ENCODE data around the gene FAM193A.
"Not testable (repeated sequence)": the region's sequence is repeated elsewhere in the genome, so short reads cannot be mapped to it uniquely, and the experiment has no call there.

FAM193A gene

DNA sequence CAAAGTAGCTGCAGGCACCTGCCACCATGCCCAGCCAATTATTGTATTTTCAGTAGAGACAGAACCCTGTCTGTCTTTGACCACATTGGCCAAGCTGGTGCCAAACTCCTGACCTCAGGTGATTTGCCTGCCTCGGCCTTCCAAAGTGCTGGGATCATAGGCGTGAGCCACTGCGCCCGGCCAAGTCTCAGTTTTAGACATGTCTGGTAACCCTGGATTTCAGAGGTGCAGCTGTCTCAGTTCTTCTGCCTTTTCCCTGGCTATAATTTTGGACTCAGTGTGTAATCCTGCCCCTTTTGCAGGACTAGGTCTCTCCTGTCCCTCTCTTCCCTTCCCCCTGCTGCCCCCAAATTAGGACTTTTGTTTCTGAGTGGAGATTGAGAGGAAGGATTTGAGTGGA is 46.6 kb downstream of the FAM193A start:
- DNase-seq = no peak

DNA sequence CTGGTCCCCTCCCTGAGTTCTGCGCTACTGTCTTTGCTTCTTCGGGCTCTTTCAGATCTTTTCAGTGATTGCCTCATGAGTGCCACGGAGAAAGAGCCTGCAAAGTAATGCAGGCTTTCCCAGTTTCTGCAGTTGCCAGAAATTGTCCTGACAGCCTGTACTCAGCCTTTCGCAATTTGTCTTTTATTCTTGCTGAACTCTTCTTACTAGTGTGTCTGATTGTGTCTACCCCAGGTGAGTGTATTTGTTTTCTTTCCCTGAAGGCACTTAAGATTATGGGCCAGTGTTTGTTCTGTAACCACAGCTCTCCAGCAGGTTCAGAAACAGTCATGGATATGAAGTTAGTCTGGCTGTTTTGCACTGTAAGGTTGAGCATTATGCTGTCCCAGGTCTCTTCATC is 47.1 kb downstream of the FAM193A start:
- no peak for DNase-seq

DNA sequence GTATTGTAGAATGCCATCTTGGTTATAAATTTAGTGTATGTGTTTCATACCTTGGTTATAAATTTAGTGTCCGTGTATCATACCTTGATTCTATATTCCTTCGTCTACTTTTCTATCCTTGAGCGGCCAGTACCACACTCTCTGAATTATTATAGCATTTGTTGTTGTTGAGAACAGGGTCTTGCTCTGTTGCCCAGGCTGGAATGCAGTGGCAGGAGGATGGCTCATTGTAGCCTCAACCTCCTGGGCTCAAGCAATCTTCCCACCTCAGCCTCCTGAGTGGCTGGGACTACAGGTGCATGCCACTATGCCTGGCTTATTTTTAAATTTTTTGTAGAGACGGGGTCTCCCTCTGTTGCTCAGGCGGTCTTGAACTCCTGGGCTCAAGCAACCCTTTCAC is 50.1 kb downstream of the FAM193A start:
- no peak for DNase-seq

DNA sequence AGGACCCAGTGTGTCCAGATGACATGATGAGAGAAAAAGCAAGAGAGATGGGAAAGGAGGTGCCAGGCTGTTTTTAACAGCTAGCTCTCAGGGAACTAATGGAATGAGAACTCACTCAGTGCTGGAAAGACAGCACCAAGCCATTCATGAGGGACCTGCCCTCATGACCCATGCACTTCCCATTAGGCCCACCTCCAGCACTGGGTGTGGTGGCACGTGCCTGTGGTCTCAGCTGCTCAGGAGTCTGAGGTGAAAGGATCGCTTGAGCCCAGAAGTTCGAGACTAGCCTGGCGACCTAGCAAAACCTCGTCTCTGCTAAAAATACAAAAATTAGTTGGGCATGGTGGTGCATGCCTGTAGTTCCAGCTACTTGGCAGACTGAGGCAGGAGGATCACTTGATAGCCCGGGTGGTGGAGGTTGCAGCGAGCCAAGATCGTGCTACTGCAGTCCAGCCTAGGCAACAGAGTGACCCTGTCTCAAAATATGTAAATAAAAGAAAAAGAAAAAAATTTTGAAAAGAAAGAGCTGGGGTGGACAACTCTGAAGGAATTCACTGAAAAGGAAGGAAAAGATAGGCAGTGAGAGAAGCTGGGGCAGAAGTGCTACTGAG is 50.9 kb downstream of the FAM193A start:
- DNase-seq = no peak

DNA sequence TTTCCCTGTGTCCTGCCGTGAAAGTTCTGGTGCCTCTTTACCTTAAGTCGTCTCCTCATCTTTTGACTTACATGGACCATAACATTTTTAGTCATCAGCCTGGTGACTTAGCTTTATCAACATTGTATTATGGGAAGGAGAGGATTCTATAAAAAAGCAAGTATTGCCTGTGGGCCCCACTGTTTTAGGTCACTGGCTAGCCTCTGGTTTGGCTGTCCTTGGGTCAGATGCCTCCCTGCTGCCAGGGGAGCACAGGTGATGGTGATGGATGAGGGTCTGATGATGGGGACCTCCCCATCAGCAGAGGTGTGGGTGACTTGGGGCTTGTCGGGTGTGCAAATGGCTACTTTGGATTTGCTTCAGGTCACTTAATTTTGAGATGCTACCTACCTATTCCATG is 51.8 kb downstream of the FAM193A start:
- no peak for DNase-seq

DNA sequence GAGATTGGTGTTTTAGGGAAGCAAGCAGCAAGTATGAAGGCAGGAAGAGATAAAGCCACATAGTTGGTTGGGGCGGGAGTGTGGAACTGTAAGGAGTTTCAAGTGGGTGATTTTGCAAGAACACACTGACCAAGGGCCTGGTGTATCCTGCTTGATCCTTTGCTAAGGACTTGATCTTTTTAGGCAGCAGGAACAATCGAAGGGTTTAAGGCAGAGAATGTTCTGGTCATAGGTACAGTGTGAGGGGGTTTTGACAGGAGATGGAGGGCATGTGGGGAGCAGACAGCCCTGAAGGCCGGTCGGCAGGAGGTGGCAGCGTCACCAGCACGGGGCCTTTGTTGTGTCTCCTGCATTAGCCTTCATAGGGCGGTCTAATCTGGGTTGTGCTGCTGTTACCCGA is 54.7 kb downstream of the FAM193A start:
- no peak for DNase-seq

DNA sequence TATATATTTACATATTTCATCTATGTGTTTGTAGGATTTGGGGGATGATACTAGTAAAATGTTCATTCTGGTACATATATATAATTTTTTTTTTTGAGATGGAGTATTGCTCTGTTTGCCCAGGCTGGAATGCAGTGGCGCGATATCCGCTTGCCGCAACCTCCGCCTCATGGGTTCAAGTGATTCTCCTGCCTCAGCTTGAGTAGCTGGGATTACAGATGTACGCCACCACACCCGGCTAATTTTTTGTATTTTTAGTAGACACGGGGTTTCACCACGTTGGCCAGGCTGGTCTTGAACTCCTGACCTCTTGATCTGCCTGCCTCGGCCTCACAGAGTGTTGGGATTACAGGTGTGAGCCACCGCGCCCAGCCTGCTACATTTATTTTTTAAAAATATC is 55.6 kb downstream of the FAM193A start:
- not testable (repeated sequence) for DNase-seq

DNA sequence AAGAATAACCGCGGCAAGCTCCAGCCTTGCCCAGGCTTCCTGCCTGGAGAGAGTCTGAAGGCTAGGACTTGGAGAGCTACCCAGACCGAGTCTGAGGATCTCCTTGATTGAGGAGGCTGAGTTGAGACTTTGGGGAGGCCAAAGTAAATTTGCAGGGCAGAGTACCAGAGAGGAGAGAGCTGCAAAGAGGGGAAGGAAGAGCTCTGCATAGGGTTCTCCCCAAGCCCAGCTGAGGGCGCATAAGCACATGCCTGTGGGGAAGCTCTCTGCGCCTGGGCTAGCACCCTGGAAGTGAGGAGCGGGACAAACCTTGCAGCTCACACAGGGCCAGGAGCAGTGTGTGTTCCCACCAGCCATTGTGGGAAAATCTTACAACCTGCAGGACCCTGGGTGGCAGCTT is 56.1 kb downstream of the FAM193A start:
- no peak for DNase-seq

DNA sequence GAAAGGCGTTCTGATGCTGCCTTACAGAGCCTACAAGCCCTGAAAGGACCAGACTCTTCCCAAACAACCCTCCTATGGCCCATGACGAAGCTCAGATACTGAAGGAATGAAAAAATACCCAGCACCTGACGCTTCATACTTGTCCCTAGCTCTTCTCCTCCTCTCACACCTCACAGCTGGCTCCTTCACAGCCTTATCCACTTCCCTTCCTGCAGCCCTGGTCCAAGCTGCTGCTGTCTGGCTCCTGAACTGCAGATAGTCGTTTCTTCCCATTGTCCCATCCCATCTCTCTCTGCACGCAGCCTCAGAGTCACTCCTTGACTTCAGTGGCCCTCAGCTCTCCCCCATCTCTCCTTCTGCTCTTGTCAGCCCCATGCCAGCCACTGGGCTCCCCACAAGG is 56.6 kb downstream of the FAM193A start:
- DNase-seq = no peak

DNA sequence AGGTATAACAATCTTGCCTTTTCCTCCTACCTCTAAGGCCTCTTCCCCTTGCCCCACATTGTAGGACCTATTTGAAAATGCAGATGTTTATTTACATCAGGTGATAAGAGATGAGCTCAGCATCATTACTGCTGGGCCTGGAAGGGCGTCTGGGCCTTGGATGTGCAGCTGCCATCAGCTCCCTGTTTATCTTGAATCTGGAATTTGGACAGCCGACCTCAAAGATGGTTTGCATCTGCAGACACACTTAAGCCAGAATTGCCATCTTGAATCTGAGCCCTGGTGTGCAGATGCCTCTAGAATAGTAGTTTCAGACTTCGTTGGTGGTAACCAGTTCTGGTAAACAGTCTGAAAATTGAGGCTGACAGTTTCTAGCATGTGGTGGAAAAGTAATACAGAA is 59.0 kb downstream of the FAM193A start:
- no peak for DNase-seq

DNA sequence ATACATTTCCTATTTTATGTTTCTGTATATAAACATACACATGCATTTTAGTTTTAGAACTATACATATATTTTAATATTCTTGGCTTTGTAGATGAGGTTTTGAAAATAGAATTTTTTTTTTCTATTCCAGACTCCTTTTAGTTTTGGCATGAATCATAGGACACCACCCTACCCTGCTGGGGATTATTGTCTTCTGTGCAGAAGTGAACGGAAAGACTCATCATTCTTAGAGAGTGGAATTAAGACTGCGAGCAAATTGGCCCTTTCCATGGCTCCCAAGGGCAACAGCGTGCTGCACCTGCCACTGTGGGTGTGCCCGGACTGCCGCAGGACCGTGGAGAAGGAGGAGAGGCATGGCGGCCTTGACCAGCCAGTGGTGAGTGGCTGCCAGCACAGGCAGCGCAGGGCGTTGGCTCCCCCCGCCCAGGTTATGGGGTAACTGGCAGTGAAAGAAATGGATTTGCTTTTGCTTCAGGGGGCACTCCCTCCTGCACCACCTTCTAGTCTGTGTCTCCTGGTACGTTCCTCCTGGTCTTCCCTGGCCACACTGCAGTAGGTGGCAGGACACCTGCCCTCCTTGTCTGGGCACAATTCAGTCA is 59.6 kb downstream of the FAM193A start:
- DNase-seq = no peak

DNA sequence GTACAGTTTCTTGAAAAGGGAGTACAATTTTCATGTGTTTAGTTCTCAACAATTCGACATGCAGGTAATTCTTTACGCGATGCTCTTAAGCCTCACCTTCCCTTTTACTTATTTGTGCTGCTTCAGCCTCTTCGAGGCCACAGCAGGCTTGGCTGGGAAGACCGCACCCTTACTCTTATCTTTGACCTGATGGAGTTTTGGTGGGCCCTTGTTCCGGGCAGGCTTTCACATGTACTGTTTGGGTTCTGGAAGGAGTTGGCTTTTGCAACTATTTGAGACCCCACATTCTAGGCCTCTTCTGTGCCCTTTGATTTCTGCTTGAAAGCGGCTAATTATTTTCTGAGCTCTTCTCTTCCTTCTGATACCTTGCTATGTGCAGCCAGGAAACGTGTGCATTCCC is 60.2 kb downstream of the FAM193A start:
- DNase-seq = no peak

DNA sequence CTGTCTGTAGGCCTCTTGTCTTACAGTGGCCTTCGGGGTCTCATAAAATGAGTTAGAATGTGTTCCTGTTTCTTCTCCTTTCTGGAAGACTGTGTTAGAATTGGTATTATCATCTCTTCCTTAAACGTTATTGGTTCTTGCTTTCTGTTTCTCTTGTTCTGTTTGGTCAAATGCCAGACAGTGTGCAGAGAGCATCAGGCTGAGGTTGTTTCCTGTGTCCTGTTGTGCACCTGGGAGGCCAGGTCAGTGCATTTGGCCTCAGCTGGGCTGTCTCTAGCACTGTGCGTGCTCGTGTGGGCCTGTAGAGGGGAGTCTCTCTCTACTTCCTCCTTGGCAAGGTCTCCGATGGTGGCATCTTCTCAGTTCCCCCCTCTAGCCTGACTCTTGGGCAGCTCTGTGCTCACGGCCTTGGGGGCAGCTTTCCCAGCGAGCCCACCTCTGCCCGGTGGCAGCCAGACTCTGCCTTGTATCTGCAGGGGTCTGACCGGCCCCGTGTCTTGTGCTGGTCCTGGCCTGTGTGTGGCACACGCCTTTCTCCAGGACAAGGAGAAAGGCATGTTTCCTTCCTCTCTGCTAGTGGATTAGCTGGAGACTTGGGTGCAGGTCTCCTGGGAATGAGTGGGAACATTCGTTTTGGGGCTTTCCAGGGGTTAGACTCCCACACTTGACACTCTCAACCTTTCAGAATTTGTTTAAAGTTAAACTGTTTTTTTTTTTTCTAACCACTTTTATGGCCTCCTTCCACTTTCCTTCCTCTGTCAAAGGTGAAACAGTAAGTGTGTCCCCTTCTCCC is 62.3 kb downstream of the FAM193A start:
- no peak for DNase-seq

DNA sequence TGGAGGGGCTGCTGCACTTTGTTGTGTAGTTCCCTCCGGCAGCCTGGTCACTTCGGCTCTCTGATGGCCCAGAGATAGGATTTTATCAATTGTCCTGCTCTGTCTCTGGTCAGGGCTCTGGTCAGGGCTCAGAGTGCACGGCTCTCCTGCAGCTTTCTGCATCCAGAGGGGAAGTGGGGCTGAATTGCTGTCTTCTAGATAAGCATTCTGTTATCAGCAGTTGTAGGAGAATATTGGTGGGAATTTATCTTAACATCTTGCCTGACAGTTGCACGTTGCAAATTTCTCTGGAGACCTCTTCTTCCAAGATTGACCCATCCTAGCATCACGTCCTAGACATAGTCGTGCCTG is 62.8 kb downstream of the FAM193A start:
- DNase-seq = no peak

DNA sequence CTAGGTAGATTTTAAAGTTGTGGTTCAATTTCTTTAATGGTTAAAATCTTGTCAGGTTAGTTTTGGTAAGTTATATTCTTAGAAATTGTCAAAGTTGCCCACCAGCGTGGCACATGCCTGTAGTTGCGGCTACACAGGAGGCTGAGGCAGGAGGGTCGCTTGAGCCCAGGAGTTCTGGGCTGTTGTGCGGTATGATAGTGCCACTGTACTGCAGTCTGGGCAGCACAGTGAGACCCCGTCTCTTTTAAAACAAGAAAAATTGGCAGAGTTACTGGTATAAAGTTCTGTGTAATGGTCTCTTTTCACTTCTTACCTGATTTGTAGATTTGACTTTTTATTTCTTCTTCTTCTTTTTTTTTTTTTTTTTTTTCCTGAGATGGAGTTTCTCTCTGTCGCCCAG is 64.4 kb downstream of the FAM193A start:
- DNase-seq = no peak

DNA sequence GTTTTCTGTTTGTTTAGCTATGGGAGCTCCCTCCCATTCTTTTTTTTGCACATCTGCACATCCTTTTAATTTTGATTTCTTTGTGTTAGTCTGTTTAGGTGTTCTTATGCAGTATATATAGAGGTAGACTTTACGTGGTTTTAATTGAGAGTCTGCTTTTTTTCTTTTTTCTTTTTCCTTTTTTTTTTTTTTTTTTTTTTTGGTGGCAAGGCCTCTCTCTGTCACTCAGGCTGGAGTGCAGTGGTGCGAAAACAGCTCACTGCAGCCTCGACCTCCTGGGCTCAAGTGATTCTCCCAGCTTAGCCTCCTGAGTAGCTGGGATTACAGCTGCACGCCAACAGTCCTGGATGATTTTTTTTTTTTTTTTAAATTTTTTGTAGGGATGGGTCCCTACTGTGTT is 68.2 kb downstream of the FAM193A start:
- no peak for DNase-seq

DNA sequence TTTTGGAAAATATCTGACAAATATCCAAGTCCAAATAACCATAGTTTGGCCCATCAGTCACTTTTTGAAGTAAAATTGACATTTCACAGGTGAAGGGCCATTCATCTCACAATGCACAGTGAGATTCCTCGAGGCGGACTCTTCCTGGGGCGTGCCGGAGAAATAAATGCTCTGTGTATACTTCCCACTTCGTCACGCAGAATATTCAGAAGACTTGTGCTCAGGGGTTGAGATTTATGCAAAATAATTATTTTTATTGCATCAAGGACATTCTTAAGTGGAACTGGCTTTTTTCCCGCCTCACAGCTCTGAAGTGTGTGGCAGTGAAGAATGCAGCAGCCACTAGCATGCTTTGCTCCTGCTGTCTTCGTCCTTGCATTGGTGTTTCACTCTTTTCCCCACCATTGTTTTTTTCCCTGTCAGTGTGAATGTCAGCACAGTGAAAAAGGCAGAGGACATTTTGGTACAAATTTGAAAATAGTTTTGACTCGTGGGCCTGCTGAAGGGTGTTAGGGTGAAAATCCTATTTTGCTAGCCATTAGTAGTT is 70.6 kb downstream of the FAM193A start:
- DNase-seq = no peak

DNA sequence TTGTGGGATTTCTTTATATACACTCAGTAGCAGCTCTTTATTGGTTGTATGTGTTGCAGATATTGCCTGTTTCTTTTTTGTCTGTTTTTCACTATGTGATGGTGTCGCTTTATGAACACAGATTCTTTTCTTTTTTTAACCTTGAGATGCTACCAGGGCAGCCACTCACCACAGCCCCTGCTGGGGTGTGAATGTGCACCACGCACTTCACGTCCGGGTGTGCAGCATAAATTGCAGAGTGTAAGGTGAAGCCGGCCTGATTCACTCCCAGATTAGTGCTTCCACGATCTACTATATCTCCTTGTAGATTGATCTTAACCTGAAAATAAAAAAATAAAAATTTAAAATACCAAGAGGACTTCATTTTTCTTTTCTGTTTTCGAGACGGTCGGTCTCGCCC is 71.4 kb downstream of the FAM193A start:
- no peak for DNase-seq

DNA sequence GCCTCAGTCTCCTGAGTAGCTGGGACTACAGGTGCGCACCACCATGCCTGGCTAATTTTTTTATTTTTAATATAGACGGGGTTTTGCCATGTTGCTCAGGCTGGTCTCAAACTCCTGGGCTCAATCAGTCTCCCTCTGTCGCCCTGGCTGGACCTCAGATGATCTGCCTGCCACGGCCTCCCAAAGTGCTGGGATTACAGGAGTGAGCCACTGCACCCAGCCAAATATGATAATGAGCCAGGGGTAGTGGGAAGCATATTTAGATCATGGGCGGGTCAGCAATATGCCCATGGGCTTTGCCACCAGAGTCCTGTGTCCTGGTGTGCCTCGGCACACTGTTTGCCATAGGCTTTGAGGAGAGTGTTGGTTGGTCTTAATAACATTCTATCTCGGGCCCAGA is 71.8 kb downstream of the FAM193A start:
- DNase-seq = no peak

DNA sequence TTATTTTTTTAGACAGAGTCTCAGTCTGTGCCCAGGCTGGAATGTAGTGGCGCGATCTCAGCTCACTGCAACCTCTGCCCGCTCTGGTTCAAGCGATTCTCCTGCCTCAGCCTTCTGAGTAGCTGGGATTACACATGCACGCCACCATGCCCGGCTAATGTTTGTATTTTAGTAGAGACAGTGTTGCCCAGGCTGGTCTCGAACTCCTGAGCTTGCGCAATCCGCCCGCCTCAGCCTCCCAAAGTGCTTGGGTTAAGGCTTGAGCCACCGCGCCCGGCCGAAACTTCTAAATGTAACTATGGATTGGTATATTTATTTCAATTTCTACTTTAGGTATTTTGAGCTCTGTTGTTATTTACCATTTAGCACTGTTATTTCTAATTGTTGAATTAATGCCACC is 79.4 kb downstream of the FAM193A start:
- DNase-seq = no peak

DNA sequence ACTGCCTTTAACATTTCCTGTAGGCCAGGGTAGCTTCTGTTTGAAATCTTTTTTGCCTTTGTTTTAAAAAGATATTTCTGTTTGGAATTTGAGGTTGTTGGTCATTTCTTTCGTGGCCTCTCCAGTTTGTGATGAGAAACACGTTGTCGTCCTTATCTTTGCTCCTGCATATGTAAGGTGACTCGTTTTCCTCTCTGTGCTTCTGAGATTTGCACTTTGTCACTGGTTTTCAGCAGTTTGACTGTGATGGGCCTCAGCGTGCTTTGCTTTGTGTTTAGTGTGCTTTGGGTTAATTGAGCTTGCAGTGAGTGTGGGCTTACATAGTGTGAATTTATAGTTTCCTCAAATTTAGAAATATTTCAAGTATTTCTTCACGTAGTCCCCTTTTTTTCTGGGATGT is 81.5 kb downstream of the FAM193A start:
- no peak for DNase-seq

DNA sequence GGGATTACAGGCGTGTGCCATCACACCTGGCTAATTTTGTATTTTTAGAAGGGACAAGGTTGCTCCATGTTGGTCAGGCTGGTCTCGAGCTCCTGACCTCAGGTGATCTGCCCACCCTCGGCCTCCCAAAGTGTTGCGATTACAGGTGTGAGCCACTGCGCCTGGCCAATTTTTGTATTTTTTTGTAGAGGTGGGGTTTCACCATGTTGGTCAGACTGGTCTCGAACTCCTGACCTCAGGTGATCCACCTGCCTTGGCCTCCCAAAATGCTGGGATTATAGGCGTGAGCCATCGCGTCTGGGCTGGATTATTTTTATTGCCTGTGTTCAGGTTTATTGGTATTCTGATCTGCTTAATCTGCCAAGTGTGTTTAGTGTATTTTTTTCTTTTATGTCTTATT is 82.3 kb downstream of the FAM193A start:
- not testable (repeated sequence) for DNase-seq

DNA sequence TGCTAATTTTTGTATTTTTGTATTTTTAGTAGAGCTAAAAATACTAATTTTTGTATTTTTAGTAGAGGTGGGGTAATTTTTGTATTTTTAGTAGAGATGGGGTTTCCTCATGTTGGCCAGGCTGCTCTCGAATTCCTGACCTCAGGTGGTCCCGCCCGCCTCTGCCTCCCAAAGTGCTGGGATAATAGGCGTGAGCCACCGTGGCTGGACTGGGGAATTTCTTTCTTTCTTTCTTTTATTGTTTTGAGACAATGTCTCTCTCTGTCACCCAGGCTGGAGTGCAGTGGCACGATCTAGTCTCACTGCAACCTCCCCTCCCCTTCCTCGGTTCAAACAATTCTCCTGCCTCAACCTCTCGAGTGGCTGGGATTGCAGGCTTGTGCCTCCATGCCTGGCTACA is 83.0 kb downstream of the FAM193A start:
- no peak for DNase-seq

DNA sequence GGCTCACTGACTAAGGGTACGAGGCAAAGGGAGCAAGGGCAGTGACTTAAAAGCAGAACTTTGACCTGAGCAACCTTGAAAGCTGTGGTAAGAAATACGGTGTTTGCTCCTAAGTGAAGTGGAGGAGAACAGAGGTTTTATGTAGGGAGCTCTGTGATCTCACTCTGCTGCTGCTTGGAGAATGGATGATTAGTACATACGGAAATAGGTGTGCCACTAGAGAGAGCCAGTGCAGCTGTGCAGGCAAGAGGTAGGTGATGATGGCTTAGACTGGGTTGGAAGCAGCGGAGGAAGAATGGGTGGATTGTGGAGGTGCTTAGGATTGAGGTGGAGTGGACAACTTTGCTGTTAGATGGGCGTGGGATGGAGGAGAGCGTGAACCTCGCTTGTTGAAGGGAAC is 85.0 kb downstream of the FAM193A start:
- no peak for DNase-seq
